ENCODE results near the gene PER3. TPM values are rescaled to one million over a fixed set of nuclear protein-coding genes. Genes with fewer than 3 reads are reported as not detected.
A peak's percentile ranks its signal among the peaks of the same experiment; 100 is the strongest.

PER3 gene
- total and polyA plus RNA-seq, 10 of the 15 experiments (the other 5 are each of a cell fraction or from before 2014, with no cell fraction given), result 0.06 to 0.64 (median 0.13) TPM; not detected in 1

DNA sequence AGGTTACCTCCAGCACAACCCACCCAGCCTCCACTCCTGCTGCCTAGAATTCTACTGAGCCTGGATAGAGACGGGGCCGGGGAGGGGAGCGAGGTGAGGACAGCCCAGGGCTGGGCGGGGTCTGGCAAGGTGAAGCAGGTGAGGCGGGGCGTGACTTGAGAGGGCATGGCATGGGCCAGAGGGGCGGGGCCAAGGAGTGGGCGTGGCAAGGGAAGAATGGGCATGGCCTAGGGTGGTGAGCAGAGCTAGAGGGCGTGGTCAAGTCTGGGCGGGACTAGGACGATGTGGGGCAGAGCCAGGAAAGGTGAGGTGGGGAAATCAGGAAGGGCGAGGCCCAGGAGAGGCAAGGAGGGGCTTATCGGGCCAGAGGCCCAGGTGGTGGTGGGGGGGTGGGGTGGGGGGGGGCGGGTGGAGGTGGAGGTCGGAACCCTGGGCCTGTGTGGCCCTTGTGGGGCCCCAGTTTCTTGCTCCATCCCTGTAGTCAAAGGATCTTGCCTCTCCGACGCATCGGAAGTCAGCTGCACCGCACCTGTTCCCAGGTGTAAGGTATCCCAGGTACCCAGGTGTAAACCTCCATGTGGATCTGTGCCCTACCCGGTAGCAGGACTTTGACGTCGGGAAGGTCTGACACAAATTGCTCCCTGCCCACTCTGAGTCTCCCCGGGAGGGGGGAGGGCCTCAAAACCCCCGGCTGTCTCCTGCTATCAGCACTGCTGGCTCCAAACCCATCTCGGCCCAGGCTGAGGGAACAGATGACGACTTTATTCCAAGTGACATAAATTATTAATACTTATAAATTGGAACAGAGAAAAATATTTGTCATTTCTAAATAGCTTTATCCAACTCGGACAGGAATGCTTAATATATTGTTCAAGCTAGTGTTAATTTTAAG, 101.7 kb downstream of the PER3 start (continued):
- TF ChIP-seq, protein P1, sequence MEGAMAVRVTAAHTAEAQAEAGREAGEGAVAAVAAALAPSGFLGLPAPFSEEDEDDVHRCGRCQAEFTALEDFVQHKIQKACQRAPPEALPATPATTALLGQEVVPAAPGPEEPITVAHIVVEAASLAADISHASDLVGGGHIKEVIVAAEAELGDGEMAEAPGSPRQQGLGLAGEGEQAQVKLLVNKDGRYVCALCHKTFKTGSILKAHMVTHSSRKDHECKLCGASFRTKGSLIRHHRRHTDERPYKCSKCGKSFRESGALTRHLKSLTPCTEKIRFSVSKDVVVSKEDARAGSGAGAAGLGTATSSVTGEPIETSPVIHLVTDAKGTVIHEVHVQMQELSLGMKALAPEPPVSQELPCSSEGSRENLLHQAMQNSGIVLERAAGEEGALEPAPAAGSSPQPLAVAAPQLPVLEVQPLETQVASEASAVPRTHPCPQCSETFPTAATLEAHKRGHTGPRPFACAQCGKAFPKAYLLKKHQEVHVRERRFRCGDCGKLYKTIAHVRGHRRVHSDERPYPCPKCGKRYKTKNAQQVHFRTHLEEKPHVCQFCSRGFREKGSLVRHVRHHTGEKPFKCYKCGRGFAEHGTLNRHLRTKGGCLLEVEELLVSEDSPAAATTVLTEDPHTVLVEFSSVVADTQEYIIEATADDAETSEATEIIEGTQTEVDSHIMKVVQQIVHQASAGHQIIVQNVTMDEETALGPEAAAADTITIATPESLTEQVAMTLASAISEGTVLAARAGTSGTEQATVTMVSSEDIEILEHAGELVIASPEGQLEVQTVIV (IDR thresholded peaks at IDR 0.05; ENCODE audit: borderline replicate concordance, partially characterized antibody), result no peak
- TF ChIP-seq CREB1 (IDR thresholded peaks at IDR 0.05; ENCODE audit: low read depth), result no peak
- TF ChIP-seq, protein P2, sequence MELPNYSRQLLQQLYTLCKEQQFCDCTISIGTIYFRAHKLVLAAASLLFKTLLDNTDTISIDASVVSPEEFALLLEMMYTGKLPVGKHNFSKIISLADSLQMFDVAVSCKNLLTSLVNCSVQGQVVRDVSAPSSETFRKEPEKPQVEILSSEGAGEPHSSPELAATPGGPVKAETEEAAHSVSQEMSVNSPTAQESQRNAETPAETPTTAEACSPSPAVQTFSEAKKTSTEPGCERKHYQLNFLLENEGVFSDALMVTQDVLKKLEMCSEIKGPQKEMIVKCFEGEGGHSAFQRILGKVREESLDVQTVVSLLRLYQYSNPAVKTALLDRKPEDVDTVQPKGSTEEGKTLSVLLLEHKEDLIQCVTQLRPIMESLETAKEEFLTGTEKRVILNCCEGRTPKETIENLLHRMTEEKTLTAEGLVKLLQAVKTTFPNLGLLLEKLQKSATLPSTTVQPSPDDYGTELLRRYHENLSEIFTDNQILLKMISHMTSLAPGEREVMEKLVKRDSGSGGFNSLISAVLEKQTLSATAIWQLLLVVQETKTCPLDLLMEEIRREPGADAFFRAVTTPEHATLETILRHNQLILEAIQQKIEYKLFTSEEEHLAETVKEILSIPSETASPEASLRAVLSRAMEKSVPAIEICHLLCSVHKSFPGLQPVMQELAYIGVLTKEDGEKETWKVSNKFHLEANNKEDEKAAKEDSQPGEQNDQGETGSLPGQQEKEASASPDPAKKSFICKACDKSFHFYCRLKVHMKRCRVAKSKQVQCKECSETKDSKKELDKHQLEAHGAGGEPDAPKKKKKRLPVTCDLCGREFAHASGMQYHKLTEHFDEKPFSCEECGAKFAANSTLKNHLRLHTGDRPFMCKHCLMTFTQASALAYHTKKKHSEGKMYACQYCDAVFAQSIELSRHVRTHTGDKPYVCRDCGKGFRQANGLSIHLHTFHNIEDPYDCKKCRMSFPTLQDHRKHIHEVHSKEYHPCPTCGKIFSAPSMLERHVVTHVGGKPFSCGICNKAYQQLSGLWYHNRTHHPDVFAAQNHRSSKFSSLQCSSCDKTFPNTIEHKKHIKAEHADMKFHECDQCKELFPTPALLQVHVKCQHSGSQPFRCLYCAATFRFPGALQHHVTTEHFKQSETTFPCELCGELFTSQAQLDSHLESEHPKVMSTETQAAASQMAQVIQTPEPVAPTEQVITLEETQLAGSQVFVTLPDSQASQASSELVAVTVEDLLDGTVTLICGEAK (IDR thresholded peaks at IDR 0.05; ENCODE audit: borderline replicate concordance), result no peak

GRCh38 chr1:7886405-7886745, 102.3 kb downstream of the PER3 start:
- H2AFZ ChIP-seq (ENCODE audit: control insufficient read depth, low read depth, low read length), result no peak overlapping the region
- ATAC-seq (no peak), DNase-seq (ENCODE audit: low read depth, low spot score) (no peak), FAIRE-seq (no peak)
- no peaks in the 10 kb centered on the region for H3K79me2 ChIP-seq (ENCODE audit: control insufficient read depth, insufficient read depth, low read length)
- H4K20me1 ChIP-seq (ENCODE audit: control insufficient read depth, insufficient read depth), result no peaks in the 10 kb centered on the region
- no peak overlapping the region for H3K9ac ChIP-seq (ENCODE audit: control insufficient read depth, insufficient read depth, low read length)
- no peaks in the 10 kb centered on the region for H3K27me3 ChIP-seq (replicated peaks in 1 of 2; ENCODE audit: control insufficient read depth in 2 of 2, insufficient read depth in 2 of 2, low read length in 1 of 2)
- no peaks in the 10 kb centered on the region for H3K9me3 ChIP-seq (replicated peaks; ENCODE audit: control insufficient read depth, insufficient read depth, low read length)
- H3K27ac ChIP-seq (ENCODE audit: control insufficient read depth, insufficient read depth), result no peak overlapping the region
- intact Hi-C loops (cut with micrococcal nuclease; ENCODE audit: unreplicated experiment) (no loop called here), in situ Hi-C loops (cut with MboI) (no loop called here)
- 36% methylated on average over 7 of the region's 7 CpGs for WGBS (ENCODE audit: insufficient coverage, insufficient replicate concordance, low lambda C conversion rate, missing lambda C conversion rate)
- H3K4me3 ChIP-seq, result no peak overlapping the region
- BruUV-seq (replicated peaks), result no TSS peak
- no peaks in the 10 kb centered on the region for H3K4me1 ChIP-seq (ENCODE audit: control insufficient read depth, insufficient read depth, low read length)
- ChIA-PET POLR2A (no interaction called here), CTCF (no interaction called here), RAD21 (ENCODE audit: unreplicated experiment) (no interaction called here), SMC1A (ENCODE audit: uncharacterized antibody, unreplicated experiment) (no interaction called here)
- no peaks in the 10 kb centered on the region for H3K36me3 ChIP-seq (ENCODE audit: control insufficient read depth in 2 of 2, insufficient read depth in 2 of 2, low read length in 1 of 2)
- no peak for TF ChIP-seq PAX5 (IDR thresholded peaks at IDR 0.05; ENCODE audit: borderline replicate concordance, low read depth, low read length)
- peak; percentile 32; the same call in 1 of the 2 replicates for TF ChIP-seq SPI1 (IDR thresholded peaks at IDR 0.05; ENCODE audit: borderline replicate concordance, insufficient read depth, low read depth, low read length)
- TF ChIP-seq, protein P3, sequence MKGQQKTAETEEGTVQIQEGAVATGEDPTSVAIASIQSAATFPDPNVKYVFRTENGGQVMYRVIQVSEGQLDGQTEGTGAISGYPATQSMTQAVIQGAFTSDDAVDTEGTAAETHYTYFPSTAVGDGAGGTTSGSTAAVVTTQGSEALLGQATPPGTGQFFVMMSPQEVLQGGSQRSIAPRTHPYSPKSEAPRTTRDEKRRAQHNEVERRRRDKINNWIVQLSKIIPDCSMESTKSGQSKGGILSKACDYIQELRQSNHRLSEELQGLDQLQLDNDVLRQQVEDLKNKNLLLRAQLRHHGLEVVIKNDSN (IDR thresholded peaks at IDR 0.05; ENCODE audit: borderline replicate concordance, extremely low read length, insufficient read depth, low read depth, low read length), result no peak
- H3K4me2 ChIP-seq (ENCODE audit: control insufficient read depth, insufficient read depth), result no peak overlapping the region
